Activated T-helper 2 cell treated with anti-CD3 and anti-CD28 coated beads, Interferon-gamma antibody, Interleukin-2, Interleukin-4, amounts not matched to agents 10 μg/mL and 5 μg/mL and 100 μg/mL, durations not matched to agents 14 hours and 24 hours and 36 hours (primary cell): Measurements from ENCODE around the gene TTC24. TPM values are rescaled to one million over a fixed set of nuclear protein-coding genes. Genes with fewer than 3 reads are reported as not detected.
"Not testable (repeated sequence)": the region's sequence is repeated elsewhere in the genome, so short reads cannot be mapped to it uniquely, and the experiment has no call there.

Experiments used
- DNase-seq: peaks from one replicate; pipeline ENCODE4 v3.0.0; 2021; ENCODE audit warnings: low spot score
- H3K27ac Mint-ChIP-seq: one replicate; pipeline ENCODE4 v1.8.0; 2021; ENCODE audit warnings: mixed read lengths
- H3K27me3 Mint-ChIP-seq: one replicate; pipeline ENCODE4 v1.8.0; 2021; ENCODE audit warnings: low read depth, mixed read lengths
- H3K36me3 Mint-ChIP-seq: one replicate; pipeline ENCODE4 v1.8.0; 2021; ENCODE audit warnings: low read depth, mixed read lengths
- H3K4me1 Mint-ChIP-seq: one replicate; pipeline ENCODE4 v1.8.0; 2021; ENCODE audit warnings: low read depth, mixed read lengths
- H3K4me3 Mint-ChIP-seq: one replicate; pipeline ENCODE4 v1.8.0; 2021; ENCODE audit warnings: low read depth, mild to moderate bottlenecking, moderate library complexity, mixed read lengths
- H3K9me3 Mint-ChIP-seq: one replicate; pipeline ENCODE4 v1.8.0; 2021; ENCODE audit warnings: mixed read lengths
- intact Hi-C: fragments of 100-400 bp; cut with micrococcal nuclease; formaldehyde crosslinking; loops from one replicate; pipeline ENCODE4 v1.15.1; 2023
- total RNA-seq: library from RNA; stranded (reverse); gene quantifications from 2 replicates; pipeline ENCODE4 v1.2.3, GENCODE V29; 2022

The TTC24 gene
- total RNA-seq, 1 donor from 2014 or later: 4.5 TPM

DNA sequence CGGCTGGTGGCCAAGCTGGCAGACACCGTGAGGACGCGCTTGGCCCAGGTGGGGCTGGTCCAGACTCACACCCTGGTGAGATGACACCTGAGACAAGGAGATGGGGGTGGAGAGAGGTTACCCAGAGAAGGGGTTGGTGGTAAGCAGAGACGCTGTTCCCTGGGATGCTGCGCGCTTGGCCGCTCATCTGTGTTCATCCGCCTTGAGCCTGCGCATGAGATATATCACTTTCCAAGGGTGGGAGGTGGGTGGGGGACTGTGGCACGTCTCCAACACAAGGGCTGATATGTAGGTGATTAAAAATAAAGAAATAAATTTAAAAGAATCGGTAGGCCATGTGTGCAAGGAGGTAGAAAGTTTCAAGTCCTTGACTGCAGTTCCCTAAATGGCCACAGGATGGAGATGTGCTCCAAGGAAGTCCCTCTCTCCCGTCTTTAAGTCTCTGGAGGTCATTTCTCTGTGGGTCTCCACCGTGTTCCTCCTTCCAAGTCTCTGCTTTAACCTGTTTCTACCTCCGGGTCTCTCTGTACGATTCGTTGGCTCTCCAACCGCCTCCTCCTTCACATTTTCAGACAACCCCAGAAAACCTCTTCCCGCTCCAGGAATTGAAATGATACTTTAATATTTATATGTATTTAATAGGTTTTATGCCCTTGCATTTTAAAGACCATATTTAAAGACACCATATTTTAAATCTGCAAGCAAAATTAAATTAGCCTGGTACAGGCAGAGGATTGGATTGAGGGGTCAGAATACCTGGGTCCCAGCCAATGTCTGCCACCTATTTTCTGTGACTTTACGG is 4.5 kb downstream of the TTC24 start:
- intact Hi-C loops: loop anchor here (1.0 to 2.0 kb wide), 2 partner anchors 17 to 24 kb away; partner anchors contain the start of gene GPATCH4
- no peak overlapping the region for H3K4me3 Mint-ChIP-seq
- H3K27ac Mint-ChIP-seq: no peak overlapping the region

DNA sequence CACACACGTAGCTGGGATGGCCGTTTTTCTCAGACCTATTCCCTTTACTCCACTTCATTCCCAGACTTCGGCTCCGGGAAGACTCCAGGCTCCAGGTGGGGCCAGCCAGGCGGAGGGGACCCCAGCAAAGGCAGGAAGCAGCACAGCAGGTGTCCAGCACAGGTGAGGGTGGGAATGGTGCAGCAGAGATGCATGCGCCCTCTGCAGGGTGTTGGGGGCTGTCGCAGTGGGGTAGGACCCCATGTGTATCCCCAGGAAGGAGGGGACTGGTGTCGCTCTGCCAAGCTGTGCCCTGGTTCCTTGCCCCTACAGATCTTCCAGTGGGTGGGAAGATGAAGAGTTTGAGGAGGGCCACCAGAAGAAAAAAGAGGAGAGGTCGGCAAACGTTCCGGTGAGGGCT is 5.3 kb downstream of the TTC24 start:
- no peak for DNase-seq
- peaks cover 8% of the 10 kb centered on the region for H3K4me1 Mint-ChIP-seq
- no peaks in the 10 kb centered on the region for H3K9me3 Mint-ChIP-seq
- H3K36me3 Mint-ChIP-seq: no peaks in the 10 kb centered on the region
- H3K4me3 Mint-ChIP-seq: no peak overlapping the region
- no peaks in the 10 kb centered on the region for H3K27me3 Mint-ChIP-seq
- intact Hi-C loops: loop anchor here (1.0 to 2.0 kb wide), 2 partner anchors 16 to 23 kb away; partner anchors contain the start of gene GPATCH4
- no peak overlapping the region for H3K27ac Mint-ChIP-seq

More for the DNA sequence above, 4.5 kb downstream of the TTC24 start:
- peak; percentile 50 for DNase-seq
- Mint-ChIP-seq H3K9me3 (no peaks in the 10 kb centered on the region), H3K36me3 (no peaks in the 10 kb centered on the region), H3K4me1 (peaks cover 8% of the 10 kb centered on the region), H3K27me3 (no peaks in the 10 kb centered on the region)

DNA sequence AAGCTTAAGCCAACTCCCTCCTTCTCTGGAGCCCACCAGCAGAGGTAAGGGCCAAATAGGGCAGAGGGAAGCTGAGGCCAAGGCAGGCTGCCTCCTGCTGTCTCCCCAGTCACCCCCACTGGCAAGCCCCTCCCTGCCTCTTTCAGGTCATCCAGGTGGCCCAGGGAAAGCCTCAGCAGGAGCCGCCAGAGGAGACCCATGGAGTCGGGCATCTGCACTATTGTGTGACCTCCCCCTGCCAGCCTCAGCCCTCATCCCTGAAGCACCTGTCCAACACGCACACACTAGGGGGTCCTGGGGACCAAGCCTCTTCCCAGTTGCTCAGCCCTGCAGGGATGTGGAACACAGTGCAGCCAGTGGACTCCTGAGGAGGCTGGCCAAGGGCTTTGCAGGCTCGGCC is 6.8 kb downstream of the TTC24 start:
- H3K4me3 Mint-ChIP-seq: no peak overlapping the region
- no peak overlapping the region for H3K27ac Mint-ChIP-seq
- no peaks in the 10 kb centered on the region for H3K27me3 Mint-ChIP-seq
- peaks cover 17% of the 10 kb centered on the region for H3K4me1 Mint-ChIP-seq
- DNase-seq: no peak
- no peaks in the 10 kb centered on the region for H3K36me3 Mint-ChIP-seq
- H3K9me3 Mint-ChIP-seq: no peaks in the 10 kb centered on the region
- intact Hi-C loops: no loop called here

DNA sequence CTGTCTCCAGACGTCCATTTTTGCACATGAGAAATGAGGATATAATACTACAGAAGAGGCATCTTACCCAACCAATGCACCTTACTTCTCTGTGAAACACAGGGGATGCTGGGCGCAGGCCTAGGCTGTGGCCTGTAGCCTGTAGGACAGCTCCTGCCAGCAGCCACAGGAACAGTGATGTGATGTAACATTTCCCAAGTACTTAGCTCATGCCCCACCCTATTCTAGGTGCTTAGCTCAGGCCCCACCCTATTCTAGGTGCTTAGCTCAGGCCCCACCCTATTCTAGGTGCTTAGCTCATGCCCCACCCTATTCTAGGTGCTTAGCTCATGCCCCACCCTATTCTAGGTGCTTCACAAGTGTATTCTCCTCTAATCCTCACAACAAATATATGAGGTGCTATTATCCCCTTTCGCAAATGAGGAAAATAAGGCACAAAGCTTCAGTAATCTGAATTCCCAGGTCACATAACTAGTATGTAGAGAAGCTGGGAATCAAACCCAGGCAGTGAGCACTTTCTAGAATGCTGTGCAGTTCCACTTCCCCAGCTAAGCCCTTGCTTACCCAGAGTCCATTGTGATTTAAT is 7.5 kb downstream of the TTC24 start:
- no peak overlapping the region for H3K4me3 Mint-ChIP-seq
- H3K27ac Mint-ChIP-seq: no peak overlapping the region
- no peaks in the 10 kb centered on the region for H3K36me3 Mint-ChIP-seq
- H3K9me3 Mint-ChIP-seq: no peaks in the 10 kb centered on the region
- peaks cover 15% of the 10 kb centered on the region for H3K4me1 Mint-ChIP-seq
- no peaks in the 10 kb centered on the region for H3K27me3 Mint-ChIP-seq
- intact Hi-C loops: no loop called here
- DNase-seq: no peak

DNA sequence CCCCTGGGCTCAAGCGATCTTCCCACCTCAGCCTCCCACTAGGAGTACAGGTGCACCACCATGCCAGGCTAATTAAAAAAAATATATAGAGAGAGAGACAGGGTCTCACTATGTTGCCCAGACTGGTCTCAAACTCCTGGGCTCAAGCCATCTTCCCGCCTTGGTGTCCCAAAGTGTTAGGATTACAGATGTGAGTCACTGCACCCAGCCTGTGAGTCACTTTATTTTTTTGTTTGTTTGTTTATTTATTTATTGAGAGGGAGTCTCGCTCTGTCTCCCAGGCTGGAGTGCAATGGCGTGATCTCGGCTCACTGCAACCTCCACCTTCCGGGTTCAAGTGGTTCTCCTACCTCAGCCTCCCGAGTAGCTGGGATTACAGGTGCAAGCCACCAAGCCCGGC is 8.4 kb downstream of the TTC24 start:
- H3K27me3 Mint-ChIP-seq, intact Hi-C loops, DNase-seq: not testable (repeated sequence)

DNA sequence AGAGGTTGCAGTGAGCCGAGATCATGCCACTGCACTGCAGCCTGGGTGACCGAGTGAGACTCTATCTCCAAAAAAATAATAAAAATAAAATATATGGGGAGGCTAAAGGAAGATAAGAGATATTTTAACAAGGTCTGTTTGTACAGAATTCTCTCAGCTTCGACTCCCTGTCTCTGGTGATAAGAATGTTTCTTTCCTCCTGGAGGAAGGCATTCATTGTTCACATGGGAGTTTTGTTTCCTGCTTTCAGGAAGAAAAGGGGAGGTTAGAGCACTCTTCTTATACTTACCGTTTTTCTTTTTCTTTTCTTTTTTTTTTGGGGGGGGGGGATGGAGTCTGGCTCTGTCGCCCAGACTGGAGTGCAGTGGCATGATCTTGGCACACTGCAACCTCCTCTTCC is 10.0 kb downstream of the TTC24 start:
- peaks cover 19% of the 10 kb centered on the region for H3K4me1 Mint-ChIP-seq
- peaks cover 13% of the 10 kb centered on the region for H3K36me3 Mint-ChIP-seq

More for the DNA sequence above, 8.4 kb downstream of the TTC24 start:
- not testable (repeated sequence) for H3K36me3 Mint-ChIP-seq, H3K27ac Mint-ChIP-seq, H3K9me3 Mint-ChIP-seq, H3K4me3 Mint-ChIP-seq
- H3K4me1 Mint-ChIP-seq: peaks cover 18% of the 10 kb centered on the region

DNA sequence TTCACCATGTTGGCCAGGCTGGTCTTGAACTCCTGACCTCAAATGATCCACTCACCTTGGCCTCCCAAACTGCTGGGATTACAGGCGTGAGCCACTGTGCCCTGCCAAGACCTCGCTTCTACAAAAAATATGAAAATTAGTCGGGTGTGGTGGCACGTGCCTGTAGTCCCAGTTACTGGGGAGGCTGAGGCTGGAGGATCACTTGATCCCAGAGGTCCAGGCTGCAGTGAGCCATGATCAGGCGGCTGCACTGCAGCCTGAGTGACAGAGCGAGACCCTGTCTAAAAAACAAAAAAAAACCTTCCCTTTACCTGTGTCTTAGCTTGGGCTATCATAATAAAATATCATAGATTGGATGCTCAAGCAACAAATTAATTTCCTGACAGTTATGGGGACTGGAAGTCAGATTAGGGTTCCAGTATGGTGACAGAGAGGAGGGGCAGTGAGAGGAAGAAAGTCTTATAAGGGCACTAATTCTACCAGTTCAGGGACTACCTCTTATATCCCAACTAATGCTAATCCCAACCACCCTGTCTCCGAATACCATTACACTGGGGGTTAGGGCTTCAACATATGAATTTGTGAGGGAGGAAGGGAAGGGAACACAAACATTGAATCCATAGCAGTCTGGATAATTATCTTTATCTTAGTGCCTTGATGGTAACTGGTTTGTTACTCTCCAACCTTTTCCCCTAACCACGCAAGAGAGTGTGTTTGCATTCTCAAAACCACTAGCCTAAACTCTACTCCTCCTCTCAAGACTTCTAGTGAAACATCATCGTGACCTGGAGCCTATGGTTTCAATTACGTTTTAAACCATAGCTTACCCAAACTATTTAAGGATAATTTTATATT is 11.0 kb downstream of the TTC24 start:
- DNase-seq: no peak
- H3K27ac Mint-ChIP-seq: peak overlapping the region; percentile 77
- H3K4me1 Mint-ChIP-seq: peaks cover 19% of the 10 kb centered on the region
- H3K27me3 Mint-ChIP-seq: no peaks in the 10 kb centered on the region
- H3K4me3 Mint-ChIP-seq: peak overlapping the region; percentile 77
- intact Hi-C loops: loop anchor here (1.0 kb wide), 1 partner anchor 9 kb away; no protein-coding TSS in a partner anchor
- H3K36me3 Mint-ChIP-seq: peaks cover 21% of the 10 kb centered on the region
- H3K9me3 Mint-ChIP-seq: no peaks in the 10 kb centered on the region

More for the DNA sequence above, 10.0 kb downstream of the TTC24 start:
- DNase-seq: no peak
- no peaks in the 10 kb centered on the region for H3K27me3 Mint-ChIP-seq
- no peaks in the 10 kb centered on the region for H3K9me3 Mint-ChIP-seq
- intact Hi-C loops: no loop called here
- no peak overlapping the region for H3K27ac Mint-ChIP-seq
- H3K4me3 Mint-ChIP-seq: no peak overlapping the region

DNA sequence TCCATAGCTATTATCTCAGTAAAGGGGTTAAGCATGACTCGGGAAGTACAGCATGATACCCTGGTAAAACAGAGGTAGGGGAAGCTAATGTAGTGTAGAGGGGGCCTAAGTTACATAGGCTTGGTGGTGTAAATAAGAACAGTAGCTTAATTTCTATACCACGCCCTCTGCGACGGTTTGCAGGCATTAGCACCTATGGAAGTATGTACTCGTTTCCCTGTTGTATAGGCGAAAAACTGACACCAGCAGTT is 11.6 kb downstream of the TTC24 start:
- H3K27me3 Mint-ChIP-seq: no peaks in the 10 kb centered on the region
- peaks cover 27% of the 10 kb centered on the region for H3K36me3 Mint-ChIP-seq
- peaks cover 19% of the 10 kb centered on the region for H3K4me1 Mint-ChIP-seq
- peak overlapping the region; percentile 77 for H3K4me3 Mint-ChIP-seq
- H3K27ac Mint-ChIP-seq: peak overlapping the region; percentile 77
- intact Hi-C loops: loop anchor here (1.0 kb wide), 1 partner anchor 8 kb away; no protein-coding TSS in a partner anchor
- DNase-seq: no peak
- no peaks in the 10 kb centered on the region for H3K9me3 Mint-ChIP-seq

DNA sequence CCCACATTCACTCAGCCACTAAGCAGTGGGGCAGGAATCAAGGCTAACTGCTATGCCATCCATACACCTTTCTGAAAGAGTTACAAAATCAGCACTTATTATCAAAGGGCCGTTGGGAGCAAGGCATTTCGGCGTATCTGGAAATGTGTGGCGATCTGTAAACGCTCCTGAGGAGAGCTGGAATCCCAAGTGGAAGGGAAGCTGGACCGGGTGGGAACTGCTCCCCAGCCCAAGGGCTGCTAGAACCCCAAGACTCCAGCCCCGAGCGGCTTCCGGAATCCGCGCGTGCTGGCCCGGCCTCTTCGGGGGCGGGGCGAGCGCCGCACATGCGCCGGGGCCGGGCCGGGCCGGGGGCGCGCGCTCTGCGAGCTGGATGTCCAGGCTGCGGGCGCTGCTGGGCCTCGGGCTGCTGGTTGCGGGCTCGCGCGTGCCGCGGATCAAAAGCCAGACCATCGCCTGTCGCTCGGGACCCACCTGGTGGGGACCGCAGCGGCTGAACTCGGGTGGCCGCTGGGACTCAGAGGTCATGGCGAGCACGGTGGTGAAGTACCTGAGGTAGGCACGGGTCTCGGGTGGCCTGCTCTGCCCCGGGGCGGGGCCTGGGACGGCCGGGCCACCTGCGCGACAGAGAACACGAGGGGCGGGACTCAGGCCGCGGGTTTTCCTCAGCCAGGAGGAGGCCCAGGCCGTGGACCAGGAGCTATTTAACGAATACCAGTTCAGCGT is 12.1 kb downstream of the TTC24 start, which contains the start of gene NAXE:
Gene NAXE (plus strand): TSS at position 345 of the 726 bp plus-strand sequence. CDS start 29 bp downstream, at position 374.
- peaks cover 19% of the 10 kb centered on the region for H3K4me1 Mint-ChIP-seq
- peak; percentile 64 for DNase-seq
- peak within 1 kb of the TSS; percentile 77 for H3K4me3 Mint-ChIP-seq
- peak within 1 kb of the TSS; percentile 77 for H3K27ac Mint-ChIP-seq
- H3K27me3 Mint-ChIP-seq: no peaks in the 10 kb centered on the region
- intact Hi-C loops: loop anchor here (1.0 kb wide), 1 partner anchor 8 kb away; no protein-coding TSS in a partner anchor
- peaks cover 30% of the 10 kb centered on the region for H3K36me3 Mint-ChIP-seq
- H3K9me3 Mint-ChIP-seq: no peaks in the 10 kb centered on the region

DNA sequence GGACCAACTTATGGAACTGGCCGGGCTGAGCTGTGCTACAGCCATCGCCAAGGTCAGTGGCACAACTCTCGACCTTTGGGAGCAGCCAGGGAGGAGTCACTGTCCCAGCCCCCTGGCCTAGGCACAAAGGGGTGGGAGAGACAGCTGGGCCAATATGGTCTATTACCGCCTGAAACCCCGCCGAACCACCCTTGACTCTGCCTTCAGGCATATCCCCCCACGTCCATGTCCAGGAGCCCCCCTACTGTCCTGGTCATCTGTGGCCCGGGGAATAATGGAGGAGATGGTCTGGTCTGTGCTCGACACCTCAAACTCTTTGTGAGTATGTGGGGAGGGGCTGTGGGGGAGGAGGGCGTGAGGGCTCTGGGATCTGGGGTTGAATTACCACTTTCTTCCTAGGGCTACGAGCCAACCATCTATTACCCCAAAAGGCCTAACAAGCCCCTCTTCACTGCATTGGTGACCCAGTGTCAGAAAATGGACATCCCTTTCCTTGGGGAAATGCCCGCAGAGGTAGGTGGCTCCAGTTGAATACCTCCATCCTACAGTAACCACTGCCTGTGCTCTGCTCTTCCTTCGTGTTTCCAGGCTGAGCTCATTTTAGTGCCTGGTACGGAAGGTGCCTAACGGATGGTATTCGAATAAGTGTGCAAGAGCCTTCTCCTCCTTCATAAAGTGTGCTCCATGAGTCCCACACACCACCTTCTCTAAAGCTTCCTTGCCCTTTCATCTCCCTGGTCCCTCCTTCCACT is 12.8 kb downstream of the TTC24 start:
- peaks cover 38% of the 10 kb centered on the region for H3K36me3 Mint-ChIP-seq
- H3K27ac Mint-ChIP-seq: peak overlapping the region; percentile 55
- no peaks in the 10 kb centered on the region for H3K27me3 Mint-ChIP-seq
- DNase-seq: no peak
- intact Hi-C loops: no loop called here
- H3K9me3 Mint-ChIP-seq: no peaks in the 10 kb centered on the region
- peak overlapping the region; percentile 65 for H3K4me3 Mint-ChIP-seq
- peaks cover 24% of the 10 kb centered on the region for H3K4me1 Mint-ChIP-seq

DNA sequence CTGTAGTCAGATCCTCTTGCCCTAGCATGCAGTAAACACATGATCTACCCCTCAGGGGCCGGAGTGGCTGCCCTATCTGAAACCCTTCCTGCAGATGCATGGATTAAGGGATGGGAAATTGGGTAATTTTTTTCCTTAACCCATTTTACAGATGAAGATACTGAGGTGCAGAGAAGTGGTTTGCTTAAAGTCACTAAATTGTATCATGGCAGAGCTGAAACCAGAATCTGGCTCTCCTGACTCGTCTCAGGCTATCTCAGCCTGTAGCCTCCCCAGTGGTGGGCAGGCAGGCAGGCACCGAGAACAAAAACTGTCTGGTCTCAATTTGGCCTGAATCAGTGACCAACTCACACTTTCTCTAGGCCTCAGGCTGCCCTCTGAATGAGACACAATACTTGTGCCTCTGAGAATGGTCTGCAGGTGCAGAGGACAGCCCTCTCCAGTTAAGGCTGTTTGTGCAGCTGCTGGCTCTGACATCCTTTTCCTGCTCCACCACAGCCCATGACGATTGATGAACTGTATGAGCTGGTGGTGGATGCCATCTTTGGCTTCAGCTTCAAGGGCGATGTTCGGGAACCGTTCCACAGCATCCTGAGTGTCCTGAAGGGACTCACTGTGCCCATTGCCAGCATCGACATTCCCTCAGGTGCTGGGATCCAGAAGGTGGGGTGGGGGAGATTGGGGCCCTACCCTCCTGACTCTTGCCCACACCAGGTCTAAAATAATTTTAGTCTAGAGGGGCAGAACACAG is 13.6 kb downstream of the TTC24 start:
- Mint-ChIP-seq H3K4me3 (peak overlapping the region; percentile 65), H3K36me3 (peaks cover 45% of the 10 kb centered on the region), H3K4me1 (peaks cover 24% of the 10 kb centered on the region), H3K27ac (peak overlapping the region; percentile 35), H3K9me3 (no peaks in the 10 kb centered on the region), H3K27me3 (no peaks in the 10 kb centered on the region)
- intact Hi-C loops: no loop called here
- DNase-seq: no peak
